Adipose tissue (tissue), 3 donors: ENCODE data around the gene CALML3. TPM values are rescaled to one million over a fixed set of nuclear protein-coding genes. Genes with fewer than 3 reads are reported as not detected.

Experiments used
- H3K27ac ChIP-seq: one replicate; pipeline ENCODE4 v1.5.1; 2013; ENCODE audit warnings: low read depth, low read length
- WGBS, 3 donors: extraction: QIAGEN DNeasy Blood & Tissue Kit; methylation state at CpG; one replicate each; pipeline ENCODE4 v1.1.7; 2013; 5-methylcytosine and 5-hydroxymethylcytosine counted together
- polyA plus RNA-seq, 3 donors: library from polyadenylated mRNA; stranded (reverse); fragments of 200-250 nt; gene quantifications; one replicate each; pipeline ENCODE4 v1.2.3, GENCODE V29; 2013
- donor health status: healthy with polysubstance abuse.
- donor health status: Bipolar disorder and iron deficiency.
- donor health status: healthy.

Gene CALML3
- polyA plus RNA-seq, 3 donors, result 0.06 to 0.36 (median 0.22) TPM

DNA sequence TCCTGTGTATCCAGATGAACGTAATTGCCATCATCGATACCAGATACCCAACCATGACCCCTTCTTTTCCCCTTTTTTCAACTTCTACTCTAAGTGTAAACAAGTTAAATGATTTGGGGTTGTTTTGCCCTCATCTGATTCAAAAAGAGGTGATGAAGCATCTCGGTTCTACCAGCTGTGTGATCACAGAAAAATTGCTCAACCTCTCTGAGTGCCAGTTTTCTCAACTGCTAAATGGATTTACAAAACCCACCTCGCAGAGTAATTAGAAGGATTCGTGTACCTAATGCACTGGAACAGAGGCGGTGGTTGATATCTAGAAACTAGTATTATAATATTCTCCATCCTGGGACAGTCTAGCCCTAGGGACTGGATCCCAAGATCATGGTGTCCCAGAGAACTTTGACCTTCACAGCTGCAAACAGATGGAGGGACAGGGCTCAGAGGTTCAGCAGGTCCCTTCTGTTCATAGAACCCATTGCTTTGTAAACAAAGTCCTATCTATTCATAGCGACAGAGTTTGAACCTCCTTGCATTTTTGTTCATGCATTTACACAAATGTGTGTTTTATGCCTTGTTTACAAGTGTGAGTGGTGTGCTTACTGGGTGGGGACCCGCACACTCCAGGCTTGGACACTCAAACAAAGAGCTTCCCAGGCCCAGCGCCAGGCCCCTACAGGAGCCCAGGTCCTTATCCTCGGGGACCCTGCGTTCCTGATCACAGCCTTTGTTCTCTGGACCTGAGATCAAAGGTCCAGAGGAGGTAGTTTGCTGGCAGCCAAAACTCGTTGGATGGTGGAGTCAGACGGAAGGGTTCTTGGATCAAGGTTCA, 46.4 kb downstream of the CALML3 start:
- 77 to 85% (median 83%) methylated on average over 13 of the region's 13 CpGs for WGBS, 3 donors

DNA sequence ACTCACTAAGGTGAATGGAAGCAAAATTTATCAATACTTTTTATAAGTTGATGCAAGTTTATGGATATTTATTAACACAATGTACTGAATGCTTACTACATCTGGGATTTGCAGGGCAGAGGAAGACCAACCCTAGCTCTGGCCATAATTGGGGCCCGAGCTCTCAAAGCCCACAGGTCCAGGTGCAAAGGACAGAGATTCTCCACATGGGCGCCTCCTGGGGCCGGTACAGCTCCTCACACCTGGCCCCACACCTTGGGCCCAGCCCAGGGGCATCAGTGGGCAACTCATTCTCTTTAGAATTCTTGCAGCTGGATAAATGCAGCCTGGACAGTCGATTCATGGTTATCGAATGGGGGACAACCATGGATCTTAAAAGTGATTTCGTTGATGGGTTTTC, 47.1 kb downstream of the CALML3 start:
- no peak overlapping the region for H3K27ac ChIP-seq
- WGBS, 3 donors, result 91 to 93% (median 92%) methylated on average over 6 of the region's 6 CpGs

More for the DNA sequence above, 46.4 kb downstream of the CALML3 start:
- no peak overlapping the region for H3K27ac ChIP-seq

DNA sequence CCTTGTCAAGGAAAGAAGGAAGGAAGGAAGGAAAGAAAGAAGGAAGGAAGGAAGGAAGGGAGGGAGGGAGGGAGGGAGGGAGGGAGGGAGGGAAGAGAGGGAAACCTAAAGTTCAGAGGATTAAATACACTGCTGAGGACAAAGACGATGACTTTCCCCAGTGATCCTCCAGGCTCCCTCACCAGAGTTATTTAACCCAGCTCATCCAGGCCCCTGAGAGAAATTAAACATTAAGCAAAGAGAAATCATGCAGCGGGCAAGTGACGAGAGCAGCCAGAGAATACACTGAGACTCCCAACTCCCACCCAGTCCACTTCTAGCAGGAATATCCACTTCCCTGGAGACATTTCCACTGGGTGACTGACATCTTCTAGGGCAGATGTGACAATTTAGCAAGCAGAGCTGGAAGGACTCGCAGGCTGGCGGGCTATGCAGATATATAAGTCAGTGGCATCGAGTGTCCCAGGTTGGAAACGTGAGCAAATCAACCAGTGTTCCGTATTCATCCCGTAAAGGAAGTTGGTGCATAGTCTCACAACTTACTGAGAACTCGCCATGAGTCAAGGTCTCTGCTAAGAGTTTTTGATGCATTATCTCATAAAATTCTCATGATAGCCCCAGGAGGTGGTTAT, 48.7 kb downstream of the CALML3 start:
- H3K27ac ChIP-seq, result no peak overlapping the region

GRCh38 chr10:5573968-5574641, 49.3 kb downstream of the CALML3 start:
- H3K27ac ChIP-seq, result no peak overlapping the region

More for the DNA sequence above, 48.7 kb downstream of the CALML3 start:
- 91 to 96% (median 92%) methylated on average over 10 of the region's 10 CpGs for WGBS, 3 donors

GRCh38 chr10:5574642-5575131, 49.9 kb downstream of the CALML3 start:
- 81 to 92% (median 81%) methylated on average over 14 of the region's 14 CpGs for WGBS, 3 donors
- no peak overlapping the region for H3K27ac ChIP-seq

More at GRCh38 chr10:5573968-5574641, 49.3 kb downstream of the CALML3 start:
- 86 to 92% (median 88%) methylated on average over 20 of the region's 20 CpGs for WGBS, 3 donors

DNA sequence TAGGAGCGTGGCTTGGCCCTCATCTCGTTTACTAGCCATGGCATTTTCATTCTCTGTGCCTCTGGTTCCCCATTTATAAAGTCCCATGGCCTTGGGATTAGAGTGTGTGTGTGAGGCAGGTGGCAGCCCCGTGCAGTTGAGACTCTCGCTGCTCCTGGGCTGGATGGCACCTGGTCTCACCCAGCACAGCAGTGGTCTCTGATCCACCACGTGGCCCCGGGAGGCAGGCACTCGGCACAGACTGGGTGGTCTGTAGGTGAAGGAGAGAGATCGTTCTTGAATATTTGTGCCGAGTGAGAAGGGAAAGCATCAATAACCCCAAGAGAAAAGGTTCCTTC, 50.4 kb downstream of the CALML3 start:
- WGBS, 3 donors, result 58 to 68% (median 67%) methylated on average over 9 of the region's 9 CpGs

DNA sequence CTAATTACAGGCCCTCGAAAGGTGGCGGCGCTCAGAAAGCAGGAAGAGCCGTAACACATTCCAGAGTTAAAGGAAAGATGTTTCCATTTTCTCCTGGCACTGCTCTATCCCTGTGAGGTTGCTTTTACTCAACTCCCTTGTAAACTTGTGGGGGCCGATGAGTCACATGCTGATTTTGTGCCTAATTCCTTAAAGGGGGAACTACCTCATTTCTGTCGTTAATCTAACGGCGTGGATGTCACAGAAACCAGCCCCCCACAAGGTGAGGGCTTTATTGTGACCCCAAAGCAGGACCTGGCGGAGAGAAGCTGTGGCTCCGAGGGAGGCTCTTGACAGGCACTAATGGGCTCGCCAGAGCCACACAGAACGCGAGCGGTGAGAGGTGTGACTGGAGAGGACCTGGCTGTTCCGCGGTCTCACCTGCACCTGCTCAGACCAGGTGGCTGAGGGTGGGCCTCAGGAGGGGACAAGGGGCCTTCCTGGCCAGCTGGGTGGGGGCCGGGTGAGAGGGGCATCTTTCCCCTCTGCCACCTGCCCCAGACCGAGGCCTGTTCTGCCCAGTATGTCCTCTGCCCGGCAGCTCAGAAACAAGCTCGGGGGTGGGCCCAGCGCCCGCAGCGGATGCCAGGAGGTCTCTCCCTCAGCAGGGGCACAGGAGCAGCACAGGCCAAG, 50.9 kb downstream of the CALML3 start:
- H3K27ac ChIP-seq, result no peak overlapping the region
- WGBS, 3 donors, result 73 to 88% (median 74%) methylated on average over 19 to 23 of the region's 23 CpGs

More for the DNA sequence above, 50.4 kb downstream of the CALML3 start:
- H3K27ac ChIP-seq, result no peak overlapping the region

DNA sequence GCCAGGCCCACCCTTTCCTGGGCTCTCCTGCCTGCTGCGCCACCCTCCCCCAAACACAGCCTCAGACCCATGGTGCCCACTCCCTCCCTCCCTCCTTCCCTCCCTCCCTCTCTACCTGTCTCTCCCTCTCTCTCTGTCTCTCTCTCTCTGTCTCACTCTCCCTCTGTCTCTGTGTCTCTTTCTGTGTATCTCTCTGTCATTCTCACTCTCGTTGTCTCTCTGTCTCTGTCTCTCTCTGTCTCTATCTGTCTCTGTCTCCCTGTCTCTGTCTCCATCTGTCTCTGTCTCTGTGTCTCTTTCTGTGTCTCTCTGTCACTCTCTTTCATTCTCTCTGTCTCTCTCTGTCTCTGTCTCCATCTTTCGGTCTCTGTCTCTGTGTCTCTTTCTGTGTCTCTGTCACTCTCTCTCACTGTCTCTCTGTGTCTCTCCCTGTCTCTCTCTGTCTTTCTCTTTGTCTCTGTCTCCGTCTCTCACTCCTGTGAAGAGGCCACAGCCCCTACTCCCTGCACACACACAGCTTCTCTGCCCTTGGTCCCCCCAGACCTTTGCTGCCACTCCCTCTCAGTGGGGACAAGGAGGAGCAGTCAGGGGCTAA, 51.5 kb downstream of the CALML3 start:
- no peak overlapping the region for H3K27ac ChIP-seq
- 92 to 96% (median 93%) methylated on average over 4 of the region's 4 CpGs for WGBS, 3 donors

Other genes starting within 250 kb of the CALML3 start
- 1 to 10 TPM in 1 of 3 donors, not detected in 2; 1.5 TPM for gene UCN3, start 160.0 kb upstream of the CALML3 start, polyA plus RNA-seq
- under 1 TPM; 0.04 to 0.22 (median 0.07) TPM for gene TUBAL3, start 120.1 kb upstream of the CALML3 start, polyA plus RNA-seq
- gene NET1, start 112.4 kb upstream of the CALML3 start, polyA plus RNA-seq, result 10 to 100 TPM; 32.4 to 96.2 (median 38.6) TPM
- gene CALML5, start 25.4 kb upstream of the CALML3 start, polyA plus RNA-seq, result under 1 TPM in 1 of 3 donors, not detected in 2; 0.09 TPM
- gene ASB13, start 141.6 kb downstream of the CALML3 start, polyA plus RNA-seq, result 10 to 100 TPM; 11.9 to 40.9 (median 13.5) TPM
- gene TASOR2, start 159.9 kb downstream of the CALML3 start, polyA plus RNA-seq, result 10 to 100 TPM in 1 of 3 donors, 1 to 10 TPM in 2; 8.0 to 13.9 (median 8.0) TPM